Ishikawa (cell line): ENCODE results near the gene ZNF783.

Experiments
- EP300 ChIP-seq: IDR thresholded peaks from 2 replicates; pipeline ENCODE4 v1.6.1; 2012; ENCODE audit warnings: borderline replicate concordance
- ZBTB7A ChIP-seq: IDR thresholded peaks from 2 replicates; pipeline ENCODE4 v1.6.1; 2012; ENCODE audit warnings: low read depth
- TF ChIP-seq, protein P1 (sequence below): IDR thresholded peaks from 2 replicates; pipeline ENCODE4 v1.6.1; 2012
- TF ChIP-seq, protein P2 (sequence below): IDR thresholded peaks from 2 replicates; pipeline ENCODE4 v1.6.1; 2012; ENCODE audit warnings: low read depth, mild to moderate bottlenecking

DNA sequence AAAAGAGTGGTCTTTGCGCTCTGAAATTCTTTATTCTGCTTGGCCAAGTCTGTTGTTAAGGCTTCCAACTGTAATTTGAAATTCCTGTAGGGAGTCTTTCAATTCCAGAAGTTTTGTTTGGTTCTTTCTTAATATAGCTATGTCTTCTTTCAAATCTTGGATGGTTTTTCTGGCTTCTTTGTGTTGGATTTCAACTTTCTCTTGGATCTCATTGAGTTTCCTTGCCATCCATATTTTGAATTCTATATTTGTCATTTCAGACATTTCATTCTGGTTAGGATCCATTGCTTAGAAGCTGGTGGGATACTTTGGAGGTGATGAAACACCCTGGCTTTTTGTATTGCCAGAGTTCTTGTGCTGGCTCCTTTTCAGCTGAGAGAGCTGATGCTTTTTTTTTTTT is 55.5 kb downstream of the ZNF783 start:
- TF ChIP-seq, protein P1, sequence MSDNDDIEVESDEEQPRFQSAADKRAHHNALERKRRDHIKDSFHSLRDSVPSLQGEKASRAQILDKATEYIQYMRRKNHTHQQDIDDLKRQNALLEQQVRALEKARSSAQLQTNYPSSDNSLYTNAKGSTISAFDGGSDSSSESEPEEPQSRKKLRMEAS, result no peak
- no peak for TF ChIP-seq ZBTB7A
- TF ChIP-seq, protein P2, sequence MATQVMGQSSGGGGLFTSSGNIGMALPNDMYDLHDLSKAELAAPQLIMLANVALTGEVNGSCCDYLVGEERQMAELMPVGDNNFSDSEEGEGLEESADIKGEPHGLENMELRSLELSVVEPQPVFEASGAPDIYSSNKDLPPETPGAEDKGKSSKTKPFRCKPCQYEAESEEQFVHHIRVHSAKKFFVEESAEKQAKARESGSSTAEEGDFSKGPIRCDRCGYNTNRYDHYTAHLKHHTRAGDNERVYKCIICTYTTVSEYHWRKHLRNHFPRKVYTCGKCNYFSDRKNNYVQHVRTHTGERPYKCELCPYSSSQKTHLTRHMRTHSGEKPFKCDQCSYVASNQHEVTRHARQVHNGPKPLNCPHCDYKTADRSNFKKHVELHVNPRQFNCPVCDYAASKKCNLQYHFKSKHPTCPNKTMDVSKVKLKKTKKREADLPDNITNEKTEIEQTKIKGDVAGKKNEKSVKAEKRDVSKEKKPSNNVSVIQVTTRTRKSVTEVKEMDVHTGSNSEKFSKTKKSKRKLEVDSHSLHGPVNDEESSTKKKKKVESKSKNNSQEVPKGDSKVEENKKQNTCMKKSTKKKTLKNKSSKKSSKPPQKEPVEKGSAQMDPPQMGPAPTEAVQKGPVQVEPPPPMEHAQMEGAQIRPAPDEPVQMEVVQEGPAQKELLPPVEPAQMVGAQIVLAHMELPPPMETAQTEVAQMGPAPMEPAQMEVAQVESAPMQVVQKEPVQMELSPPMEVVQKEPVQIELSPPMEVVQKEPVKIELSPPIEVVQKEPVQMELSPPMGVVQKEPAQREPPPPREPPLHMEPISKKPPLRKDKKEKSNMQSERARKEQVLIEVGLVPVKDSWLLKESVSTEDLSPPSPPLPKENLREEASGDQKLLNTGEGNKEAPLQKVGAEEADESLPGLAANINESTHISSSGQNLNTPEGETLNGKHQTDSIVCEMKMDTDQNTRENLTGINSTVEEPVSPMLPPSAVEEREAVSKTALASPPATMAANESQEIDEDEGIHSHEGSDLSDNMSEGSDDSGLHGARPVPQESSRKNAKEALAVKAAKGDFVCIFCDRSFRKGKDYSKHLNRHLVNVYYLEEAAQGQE, result no peak
- TF ChIP-seq EP300, result no peak
